GM23338 (cell line): ENCODE results near the gene FAM20C. TPM values are rescaled to one million over a fixed set of nuclear protein-coding genes. Genes with fewer than 3 reads are reported as not detected.

ENCODE experiments used
- ATAC-seq: fragments of 200-7000 bp; cut with Tn5 transposase; 3 replicates; pipeline ENCODE4 v1.9.1; 2020
- DNase-seq: peaks from one replicate; pipeline ENCODE4 v3.0.0-alpha.2; 2015; ENCODE audit warnings: low spot score
- H2AFZ ChIP-seq: fragments of 200-600 bp; sonication (generic); 2 replicates; pipeline ENCODE4 v1.8.0; 2016; ENCODE audit warnings: antibody characterized with exemption, mild to moderate bottlenecking, moderate library complexity
- H3F3A ChIP-seq: fragments of 200-600 bp; sonication (generic); replicated peaks from 2 replicates; pipeline ENCODE4 v1.8.0; 2017; ENCODE audit warnings: antibody characterized with exemption, mixed run types, low read depth
- H3K27ac ChIP-seq: fragments of 200-600 bp; sonication (generic); 2 replicates; pipeline ENCODE4 v1.6.1; 2016; ENCODE audit warnings: low read depth
- H3K27me3 ChIP-seq: fragments of 200-600 bp; sonication (generic); 2 replicates; pipeline ENCODE4 v1.8.0; 2016; ENCODE audit warnings: mild to moderate bottlenecking, mixed run types, moderate library complexity; ENCODE audit not compliant: insufficient read depth
- H3K36me3 ChIP-seq: fragments of 200-600 bp; sonication (generic); 2 replicates; pipeline ENCODE4 v1.8.0; 2016; ENCODE audit warnings: mild to moderate bottlenecking; ENCODE audit not compliant: insufficient read depth
- H3K4me1 ChIP-seq: fragments of 200-600 bp; sonication (generic); 2 replicates; pipeline ENCODE4 v1.8.0; 2016; ENCODE audit warnings: mild to moderate bottlenecking, moderate library complexity; ENCODE audit not compliant: insufficient read depth
- H3K4me2 ChIP-seq: fragments of 200-600 bp; sonication (generic); 2 replicates; pipeline ENCODE4 v1.7.1; 2017; ENCODE audit warnings: mixed run types
- H3K4me3 ChIP-seq: fragments of 200-600 bp; sonication (generic); 2 replicates; pipeline ENCODE4 v1.6.1; 2016; ENCODE audit warnings: mixed run types
- H3K79me2 ChIP-seq: fragments of 200-600 bp; sonication (generic); replicated peaks from 2 replicates; pipeline ENCODE4 v1.8.0; 2017; ENCODE audit warnings: mild to moderate bottlenecking; ENCODE audit not compliant: insufficient read depth
- H3K9me2 ChIP-seq: fragments of 200-600 bp; sonication (generic); 2 replicates; pipeline ENCODE4 v1.8.0; 2017; ENCODE audit not compliant: insufficient read depth
- H4K20me1 ChIP-seq: fragments of 200-600 bp; sonication (generic); replicated peaks from 2 replicates; pipeline ENCODE4 v1.8.0; 2017; ENCODE audit warnings: mild to moderate bottlenecking; ENCODE audit not compliant: insufficient read depth
- H3K27ac Mint-ChIP-seq: 2 replicates; pipeline ENCODE4 v1.8.0; 2020; ENCODE audit warnings: inconsistent platforms, mild to moderate bottlenecking, moderate library complexity, mixed read lengths
- H3K27me3 Mint-ChIP-seq: 3 replicates; pipeline ENCODE4 v1.8.0; 2022; ENCODE audit warnings: low read depth, mild to moderate bottlenecking, moderate library complexity, mixed read lengths, inconsistent platforms; ENCODE audit not compliant: insufficient read depth, poor library complexity
- H3K36me3 Mint-ChIP-seq: 3 replicates; pipeline ENCODE4 v1.8.0; 2021; ENCODE audit warnings: low read depth, mild to moderate bottlenecking, inconsistent platforms, moderate library complexity, mixed read lengths
- H3K4me1 Mint-ChIP-seq: 3 replicates; pipeline ENCODE4 v1.8.0; 2020; ENCODE audit warnings: mild to moderate bottlenecking, inconsistent platforms, mixed read lengths
- H3K4me3 Mint-ChIP-seq: 3 replicates; pipeline ENCODE4 v1.8.0; 2021; ENCODE audit warnings: moderate library complexity, mild to moderate bottlenecking, inconsistent platforms, mixed read lengths
- H3K9me3 Mint-ChIP-seq: 3 replicates; pipeline ENCODE4 v1.8.0; 2020; ENCODE audit warnings: moderate library complexity, mild to moderate bottlenecking, inconsistent platforms, mixed read lengths
- CTCF ChIP-seq, 2 experiments: fragments of 200-600 bp in 1 of 2; sonication (generic) in 1 of 2; conservative IDR thresholded peaks; 2 replicates each; pipeline versions ENCODE4 v1.5.1 to v1.6.1; 2016 to 2017; ENCODE audit warnings: antibody characterized with exemption in 2 of 2, low read depth in 2 of 2, mild to moderate bottlenecking in 2 of 2, moderate library complexity in 1 of 2
- ETS1 ChIP-seq: IDR thresholded peaks from 2 replicates; pipeline ENCODE4 v1.6.1; 2016; ENCODE audit warnings: antibody characterized with exemption
- EZH2 ChIP-seq: fragments of 200-600 bp; sonication (generic); IDR thresholded peaks from one replicate; pipeline ENCODE4 v1.8.0; 2017; ENCODE audit warnings: antibody characterized with exemption, mild to moderate bottlenecking, low read depth; ENCODE audit not compliant: unreplicated experiment
- EZH2phosphoT487 ChIP-seq: fragments of 200-600 bp; sonication (generic); IDR thresholded peaks from one replicate; pipeline ENCODE4 v1.8.1; 2018; ENCODE audit warnings: antibody characterized with exemption; ENCODE audit not compliant: unreplicated experiment
- NANOG ChIP-seq: IDR thresholded peaks from 2 replicates; pipeline ENCODE4 v1.6.1; 2016; ENCODE audit warnings: antibody characterized with exemption, borderline replicate concordance
- polyA plus RNA-seq: library from polyadenylated mRNA; unstranded; fragments of >200 nt; fragmentation: Nextera tagmentation; extraction: Ambion mirVana; gene quantifications from 2 replicates; pipeline ENCODE4 v1.2.1, GENCODE V29; 2016
- total RNA-seq: library from RNA; depleted of rRNA; stranded (reverse); fragments of >200 nt; shearing (Covaris generic); gene quantifications from 2 replicates; pipeline ENCODE4 v1.2.3, GENCODE V29; 2014

FAM20C gene
- total and polyA plus RNA-seq, 2 experiments from 2014 or later, result 7.6 to 24.8 TPM

GRCh38 chr7:176381-176780 lies 16.0 kb upstream of the FAM20C start:
- Histone ChIP-seq H3K27ac (no peak overlapping the region), H3K4me1 (no peaks in the 10 kb centered on the region), H3K4me3 (no peak overlapping the region), H3K27me3 (no peaks in the 10 kb centered on the region), H2AFZ (no peak overlapping the region), H4K20me1 (no peaks in the 10 kb centered on the region), H3K9me2 (no peaks in the 10 kb centered on the region), H3K36me3 (no peaks in the 10 kb centered on the region), H3K79me2 (no peaks in the 10 kb centered on the region), H3F3A (no peaks in the 10 kb centered on the region), H3K4me2 (no peak overlapping the region)
- no peak for DNase-seq
- Mint-ChIP-seq H3K27ac (no peak overlapping the region), H3K4me1 (peaks cover 4% of the 10 kb centered on the region; the same call in 2 of the 3 replicates), H3K36me3 (no peaks in the 10 kb centered on the region), H3K27me3 (peaks cover 18% of the 10 kb centered on the region), H3K9me3 (no peaks in the 10 kb centered on the region), H3K4me3 (no peak overlapping the region)
- no peak for TF ChIP-seq ETS1
- no peak for TF ChIP-seq NANOG
- no peak for ATAC-seq

GRCh38 chr7:176786-177459 lies 15.4 kb upstream of the FAM20C start:
- Mint-ChIP-seq H3K4me3 (no peak overlapping the region), H3K9me3 (no peaks in the 10 kb centered on the region), H3K36me3 (no peaks in the 10 kb centered on the region), H3K4me1 (peaks cover 4% of the 10 kb centered on the region; the same call in 2 of the 3 replicates), H3K27me3 (peaks cover 23% of the 10 kb centered on the region), H3K27ac (no peak overlapping the region)
- Histone ChIP-seq H3K36me3 (no peaks in the 10 kb centered on the region), H3K27ac (no peak overlapping the region), H2AFZ (no peak overlapping the region), H4K20me1 (no peaks in the 10 kb centered on the region), H3K9me2 (no peaks in the 10 kb centered on the region), H3F3A (no peaks in the 10 kb centered on the region), H3K4me2 (no peak overlapping the region), H3K27me3 (no peaks in the 10 kb centered on the region), H3K4me1 (no peaks in the 10 kb centered on the region), H3K79me2 (no peaks in the 10 kb centered on the region), H3K4me3 (no peak overlapping the region)
- TF ChIP-seq ETS1, result no peak
- TF ChIP-seq EZH2phosphoT487, result no peak
- no peak for TF ChIP-seq EZH2
- no peak for TF ChIP-seq CTCF (conservative IDR thresholded peaks at IDR 0.05; ENCODE audit: low read depth in 2 of 2)
- ATAC-seq, result no peak
- no peak for DNase-seq
